ENCODE data around the gene SRC. TPM values are rescaled to one million over a fixed set of nuclear protein-coding genes. Genes with fewer than 3 reads are reported as not detected.

Gene SRC
- total and polyA plus RNA-seq, 2 of the 8 experiments (the other 6 are each of a cell fraction or from before 2014, with no cell fraction given): 27.6 to 28.8 TPM

GRCh38 chr20:37331060-37331857 lies 14.7 kb upstream of the SRC start:
- Histone ChIP-seq H3K27me3 (replicated peaks in 1 of 4; ENCODE audit: control insufficient read depth in 3 of 4, extremely low read depth in 1 of 4, insufficient read depth in 3 of 4, low read length in 3 of 4) (no peaks in the 10 kb centered on the region), H3K4me2 (ENCODE audit: insufficient read depth in 1 of 2, low read depth in 2 of 2, low read length in 2 of 2) (no peak overlapping the region), H2BK12ac (ENCODE audit: low read depth, low read length) (no peak overlapping the region), H3K23ac (ENCODE audit: insufficient read length) (no peak overlapping the region), H3K79me2 (ENCODE audit: control insufficient read depth in 1 of 2, insufficient read depth in 2 of 2, low read length in 2 of 2) (no peaks in the 10 kb centered on the region), H3K4me1 (replicated peaks in 1 of 4; ENCODE audit: control insufficient read depth in 3 of 4, insufficient read depth in 4 of 4, low read length in 3 of 4) (peaks cover 0 to 4% (median 2%) of the 10 kb centered on the region in 4 experiments; a peak in 2 of 7 replicates), H3K56ac (replicated peaks; ENCODE audit: insufficient read length, low read depth, low read length) (no peak overlapping the region), H4K8ac (ENCODE audit: extremely low read depth, insufficient read depth, low read length) (no peak overlapping the region), H4K91ac (replicated peaks; ENCODE audit: insufficient read length, low read length) (no peak overlapping the region), H3K79me1 (ENCODE audit: low read depth, low read length) (no peaks in the 10 kb centered on the region), H3K9me3 (ENCODE audit: insufficient read depth in 2 of 2, low read depth in 1 of 2, low read length in 1 of 2) (no peaks in the 10 kb centered on the region), H2BK5ac (ENCODE audit: low read depth, low read length) (no peak overlapping the region), H3K36me3 (ENCODE audit: control insufficient read depth in 2 of 4, insufficient read depth in 4 of 4, low read length in 3 of 4) (no peaks in the 10 kb centered on the region), H3K4ac (replicated peaks; ENCODE audit: insufficient read length, low read depth, low read length) (no peak overlapping the region), H2BK15ac (ENCODE audit: low read length) (no peak overlapping the region), H4K5ac (ENCODE audit: insufficient read length, low read depth, low read length) (no peak overlapping the region), H2AK5ac (ENCODE audit: low read depth, low read length) (peak overlapping the region; percentile 24; the same call in 1 of the 2 replicates), H3K14ac (ENCODE audit: insufficient read length) (no peak overlapping the region), H2BK20ac (ENCODE audit: low read length) (no peak overlapping the region), H3K4me3 (ENCODE audit: extremely low read depth in 1 of 4, insufficient read depth in 2 of 4, low read depth in 3 of 4, low read length in 4 of 4) (no peak overlapping the region), H3K23me2 (ENCODE audit: low read depth, low read length) (no peaks in the 10 kb centered on the region), H3K27ac (ENCODE audit: low read depth, low read length) (no peak overlapping the region), H4K20me1 (replicated peaks in 1 of 2; ENCODE audit: control insufficient read depth in 1 of 2, insufficient read depth in 2 of 2, low read length in 2 of 2) (no peaks in the 10 kb centered on the region), H3K9ac (replicated peaks in 1 of 4; ENCODE audit: extremely low read depth in 1 of 4, low read depth in 3 of 4, low read length in 3 of 4) (no peak overlapping the region), H2AFZ (ENCODE audit: low read length) (no peak overlapping the region), H3K18ac (ENCODE audit: extremely low read depth, low read length) (peak overlapping the region; percentile 60), H2BK120ac (replicated peaks; ENCODE audit: low read depth, low read length) (no peak overlapping the region)
- FAIRE-seq: no peak
- DNase-seq (ENCODE audit: low read depth in 1 of 2, low spot score in 2 of 2): no peak
- TF ChIP-seq SP4 (IDR thresholded peaks at IDR 0.05; ENCODE audit: low read length): no peak
- TF ChIP-seq TAF7 (optimal IDR thresholded peaks at IDR 0.05; ENCODE audit: borderline replicate concordance, low read depth, low read length): no peak
- no peak for TF ChIP-seq SAP30 (IDR thresholded peaks at IDR 0.05; ENCODE audit: insufficient read depth, insufficient replicate concordance, low read length)
- TF ChIP-seq CREB1 (IDR thresholded peaks at IDR 0.05): no peak
- no peak for TF ChIP-seq RBBP5 (IDR thresholded peaks at IDR 0.05; ENCODE audit: borderline replicate concordance, low read depth, low read length)
- TF ChIP-seq CTBP2 (IDR thresholded peaks at IDR 0.05; ENCODE audit: borderline replicate concordance, insufficient read depth, insufficient read length, low read length): no peak
- TF ChIP-seq SIX5 (IDR thresholded peaks at IDR 0.05; ENCODE audit: low read depth, low read length): no peak
- no peak for TF ChIP-seq ZNF274 (IDR thresholded peaks at IDR 0.05; ENCODE audit: borderline replicate concordance, extremely low read depth, low read length)
- no peak for TF ChIP-seq POU5F1 (IDR thresholded peaks at IDR 0.05; ENCODE audit: low read depth, low read length)
- TF ChIP-seq KDM5A (IDR thresholded peaks at IDR 0.05; ENCODE audit: low read length): no peak
- no peak for TF ChIP-seq CBX5 (IDR thresholded peaks at IDR 0.05; ENCODE audit: low read depth, low read length)
- ChIA-PET POLR2A (ENCODE audit: partially characterized antibody) (interaction anchor here (0.8 to 7.7 kb wide), 6 partner anchors 12 to 663 kb away, joined by 3 to 50 read pairs (median 4); partner anchors contain the start of gene SRC), CTCF (ENCODE audit: partially characterized antibody) (interaction anchor here (0.5 to 4.3 kb wide), 16 partner anchors 9 to 286 kb away, joined by 3 to 19 read pairs (median 4); no protein-coding TSS in a partner anchor)
- WGBS, 2 experiments (ENCODE audit: extremely low coverage in 1 of 2, insufficient coverage in 1 of 2, insufficient read length in 1 of 2, insufficient replicate concordance in 2 of 2, low coverage in 1 of 2, low lambda C conversion rate in 2 of 2, missing lambda C conversion rate in 1 of 2): 86% methylated on average over 11 of the region's 11 CpGs; no CpG with 5 or more reads in 1 of the 2 experiments

Data from H1 (cell line).